HuH-7 (cell line): ENCODE measurements around the gene PRKCI.
"Not testable (repeated sequence)": the region's sequence is repeated elsewhere in the genome, so short reads cannot be mapped to it uniquely, and the experiment has no call there.

Source experiments
- DNase-seq: peaks from one replicate; pipeline ENCODE4 v3.0.0; 2011; ENCODE audit warnings: low spot score

PRKCI gene

DNA sequence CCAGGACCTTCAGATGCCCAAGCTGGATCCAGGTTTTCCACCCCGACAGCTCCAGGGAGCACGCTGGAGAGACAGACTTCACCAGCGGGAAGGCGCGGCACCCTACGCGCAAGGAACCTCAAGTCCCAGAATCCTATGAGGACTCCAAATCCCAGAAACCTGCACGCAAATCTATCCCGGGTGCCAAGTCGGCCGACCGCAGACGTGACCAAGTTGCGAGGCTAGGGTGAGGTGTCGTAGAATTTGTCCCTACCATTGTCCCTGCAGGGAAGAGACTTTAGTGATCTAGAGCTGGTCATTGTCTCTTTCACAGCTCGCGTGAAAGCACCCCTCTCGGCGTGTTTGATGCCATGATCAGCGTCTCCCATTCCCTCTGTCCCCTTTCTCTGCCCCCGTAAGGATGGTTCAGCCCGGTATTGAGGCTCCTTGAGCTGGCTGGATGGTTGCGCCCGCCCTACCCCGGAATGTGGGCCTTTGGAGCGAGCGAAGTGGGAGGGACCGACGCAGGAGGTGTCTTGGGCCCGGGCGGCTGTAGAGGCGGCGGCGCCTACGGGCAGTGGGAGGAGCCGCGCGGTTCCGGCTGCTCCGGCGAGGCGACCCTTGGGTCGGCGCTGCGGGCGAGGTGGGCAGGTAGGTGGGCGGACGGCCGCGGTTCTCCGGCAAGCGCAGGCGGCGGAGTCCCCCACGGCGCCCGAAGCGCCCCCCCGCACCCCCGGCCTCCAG lies at the start of gene PRKCI:
PRKCI (plus strand) TSS at position 501 of the 723 bp plus-strand sequence. CDS start 246 bp downstream, outside the sequence.
- DNase-seq = peak; percentile 96

- DNase-seq = no peak
Measured at GRCh38 chr3:170178651-170179050, 43.6 kb upstream of the PRKCI start.

GRCh38 chr3:170179432-170179831 lies 42.8 kb upstream of the PRKCI start:
- DNase-seq = no peak

DNA sequence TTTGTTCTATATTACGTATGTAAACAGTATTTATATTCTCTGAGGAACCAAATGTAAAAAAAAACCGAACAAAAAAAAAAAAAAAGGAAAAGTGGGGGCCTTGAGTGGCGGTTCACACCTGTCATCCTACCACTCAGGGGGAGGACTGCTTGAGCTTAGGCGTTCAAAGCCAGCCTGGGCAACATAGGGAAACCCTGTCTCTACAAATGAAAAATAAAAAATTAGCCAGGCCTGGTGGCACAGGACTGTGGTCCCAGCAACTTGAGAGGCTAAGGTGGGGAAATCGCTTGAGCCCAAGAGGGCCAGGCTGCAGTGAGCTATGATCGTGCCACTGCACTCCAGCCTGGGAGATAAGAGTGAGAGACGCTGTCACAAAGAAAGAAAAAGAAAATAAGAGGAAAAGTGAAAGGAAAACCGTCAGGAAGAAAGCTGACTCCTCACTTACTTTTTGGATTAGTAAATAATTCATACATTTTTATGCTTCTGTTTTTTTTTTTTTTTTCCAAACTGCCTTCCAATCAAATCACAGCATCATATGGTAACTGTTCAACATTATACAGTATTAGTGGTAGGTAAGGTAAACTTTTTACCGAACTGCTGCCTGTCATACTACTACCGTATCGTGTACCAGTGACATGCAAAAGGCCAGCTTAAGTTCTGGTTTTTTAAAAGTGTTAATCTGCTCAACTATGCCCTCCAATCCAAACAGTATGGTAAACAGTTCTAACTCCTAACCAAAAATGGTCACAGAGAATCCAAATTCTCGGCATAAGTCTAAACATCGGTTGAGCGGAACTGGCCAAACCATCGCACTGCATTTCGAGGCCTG lies 41.9 kb upstream of the PRKCI start:
- peak; percentile 32 for DNase-seq

DNA sequence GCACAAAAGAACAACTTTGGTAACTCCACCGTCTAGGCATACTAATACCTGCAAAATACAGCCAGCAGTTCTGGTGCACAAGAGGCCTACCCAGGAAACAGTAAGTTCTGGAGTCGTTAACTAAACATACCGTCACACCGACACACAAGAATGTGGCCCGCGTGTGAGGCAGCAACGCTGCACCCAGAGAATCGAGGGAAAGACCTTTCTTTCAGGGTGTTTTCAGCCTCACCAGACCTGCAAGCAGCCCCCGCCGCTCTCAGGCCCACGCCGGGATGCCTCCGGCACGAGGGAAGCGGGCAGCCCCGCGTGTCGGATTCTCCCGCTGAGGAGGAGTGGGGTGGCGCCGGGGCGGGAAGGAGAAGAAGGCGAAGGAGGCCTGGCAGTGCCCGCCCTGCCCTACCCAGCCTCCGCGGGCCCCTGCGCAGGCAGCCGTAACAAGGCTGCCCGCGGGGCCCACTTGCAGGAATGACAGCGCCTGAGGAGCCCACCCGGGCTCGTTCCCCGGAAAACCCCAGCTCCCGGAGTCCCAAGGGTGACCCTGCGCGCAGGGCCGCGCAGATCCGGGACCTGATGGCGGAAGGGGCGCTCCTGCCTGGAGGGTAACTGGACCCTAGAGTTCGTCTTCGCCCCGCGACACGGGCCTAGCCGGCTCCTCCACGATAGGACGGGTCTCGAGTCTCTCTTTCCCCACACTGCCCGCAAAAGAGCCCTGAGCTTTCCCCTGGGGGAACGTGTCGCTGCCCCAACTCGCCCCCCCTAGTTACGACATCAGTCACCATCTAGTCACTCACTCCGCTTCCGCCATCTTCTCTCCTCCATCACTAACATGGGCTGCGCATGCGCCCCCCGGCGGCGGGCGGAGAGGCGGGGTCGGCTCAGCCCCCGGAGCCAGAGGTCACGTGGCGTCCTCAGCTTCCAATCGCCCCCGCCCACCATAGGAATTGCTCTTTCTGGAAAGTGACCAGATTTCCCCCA lies 41.0 kb upstream of the PRKCI start, which contains the start of gene PHC3:
PHC3 (minus strand) TSS at position 826 of the 978 bp plus-strand sequence; CDS start at position 808, 18 bp downstream.
- DNase-seq = peak; percentile 97

- DNase-seq = no peak
Measured at GRCh38 chr3:170189398-170190256, 32.6 kb upstream of the PRKCI start.

DNA sequence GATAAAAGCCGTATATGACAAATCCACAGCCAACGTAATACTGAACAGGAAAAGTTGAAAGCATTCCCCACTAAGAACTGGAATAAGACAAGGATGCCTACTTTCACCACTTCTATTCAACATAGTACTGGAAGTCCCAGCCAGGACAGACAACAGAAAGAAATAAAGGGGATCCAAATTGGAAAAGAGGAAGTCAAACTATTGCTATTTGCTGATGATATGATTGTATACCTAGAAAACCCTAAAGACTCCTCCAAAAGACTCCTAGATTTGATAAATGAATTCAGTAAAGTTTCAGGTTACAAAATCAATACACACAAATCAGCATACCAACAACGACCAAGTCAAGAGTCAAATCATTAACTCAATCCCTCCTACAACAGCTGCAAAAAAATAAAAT lies 26.5 kb upstream of the PRKCI start:
- not testable (repeated sequence) for DNase-seq

GRCh38 chr3:170196833-170197232 lies 25.4 kb upstream of the PRKCI start:
- DNase-seq = no peak

DNA sequence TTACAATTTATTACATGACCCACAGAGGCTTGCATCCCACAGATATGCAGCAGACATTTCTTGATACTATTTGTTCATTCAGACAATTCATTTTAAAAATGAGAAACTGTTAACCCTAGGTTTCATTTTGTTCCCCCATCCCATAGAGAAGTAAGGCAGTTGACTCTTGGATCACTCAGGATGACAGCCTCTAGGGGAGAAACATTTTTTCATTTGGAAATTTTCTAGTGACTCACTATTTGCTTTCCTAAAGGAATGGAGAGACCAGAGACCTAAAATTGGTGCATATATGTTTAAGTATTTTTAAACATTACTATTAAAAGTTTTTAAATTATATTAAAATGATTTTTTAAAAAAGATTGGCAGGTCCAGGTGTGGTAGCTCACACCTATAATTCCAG lies 21.2 kb upstream of the PRKCI start:
- DNase-seq = no peak

DNA sequence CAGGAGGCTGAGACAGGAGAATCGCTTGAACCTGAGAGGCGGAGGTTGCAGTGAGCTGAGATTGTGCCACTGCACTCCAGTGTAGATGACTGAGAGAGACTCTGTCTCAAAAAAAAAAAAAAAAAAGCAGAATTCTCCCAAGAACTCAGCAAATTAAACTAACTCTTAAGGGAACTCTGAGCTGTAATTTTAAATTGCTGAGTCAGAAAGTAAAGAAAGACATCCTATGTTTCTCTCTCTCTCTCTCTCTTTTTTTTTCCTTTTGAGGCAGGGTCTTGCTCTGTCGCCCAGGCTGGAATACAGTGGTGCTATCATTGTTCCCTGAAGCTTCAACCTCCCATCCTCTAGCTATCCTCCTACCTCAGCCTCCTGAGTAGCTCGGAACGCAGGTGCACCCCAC lies 20.7 kb upstream of the PRKCI start:
- DNase-seq = no peak

- DNase-seq = no peak
Measured at GRCh38 chr3:170203457-170203856, 18.8 kb upstream of the PRKCI start.

DNA sequence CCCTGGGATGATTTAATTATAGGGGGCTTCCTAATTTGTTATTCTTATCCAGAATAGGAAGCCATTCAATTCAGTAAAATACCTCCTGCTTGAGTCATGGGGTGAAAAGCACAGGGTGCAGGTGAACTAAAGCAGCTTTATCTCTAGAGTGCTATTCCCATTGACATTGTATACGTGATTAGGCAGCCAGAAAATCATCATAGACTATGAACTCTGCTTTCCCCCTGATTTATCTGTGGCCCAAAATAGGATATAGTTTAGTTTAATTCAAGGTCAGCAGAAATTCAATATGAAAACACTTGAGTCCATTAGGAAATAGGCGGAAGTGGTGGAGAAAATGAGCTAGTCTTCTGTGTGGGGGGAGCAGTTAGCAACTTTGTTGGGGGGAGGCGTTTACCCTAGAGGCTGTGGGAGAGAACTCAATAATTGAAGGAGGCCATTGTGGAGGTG lies 18.2 kb upstream of the PRKCI start:
- no peak for DNase-seq

DNA sequence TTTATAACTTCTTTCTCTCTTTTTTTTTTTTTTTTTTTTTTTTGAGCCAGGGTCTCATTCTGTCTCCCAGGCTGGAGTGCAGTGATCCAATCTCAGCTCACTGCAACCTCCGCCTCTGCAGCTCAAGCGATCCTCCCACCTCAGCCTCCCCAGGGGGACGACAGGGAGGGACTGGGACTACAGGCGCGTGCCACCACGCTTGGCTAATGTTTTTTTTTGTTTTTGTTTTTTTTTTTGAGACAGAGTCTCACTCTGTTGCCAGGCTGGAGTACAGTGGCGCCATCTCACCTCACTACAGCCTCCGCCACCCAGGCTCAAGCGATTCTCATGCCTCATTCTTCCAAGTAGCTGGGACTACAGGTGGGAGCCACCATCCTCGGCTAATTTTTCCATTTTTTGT lies 17.7 kb upstream of the PRKCI start:
- no peak for DNase-seq

DNA sequence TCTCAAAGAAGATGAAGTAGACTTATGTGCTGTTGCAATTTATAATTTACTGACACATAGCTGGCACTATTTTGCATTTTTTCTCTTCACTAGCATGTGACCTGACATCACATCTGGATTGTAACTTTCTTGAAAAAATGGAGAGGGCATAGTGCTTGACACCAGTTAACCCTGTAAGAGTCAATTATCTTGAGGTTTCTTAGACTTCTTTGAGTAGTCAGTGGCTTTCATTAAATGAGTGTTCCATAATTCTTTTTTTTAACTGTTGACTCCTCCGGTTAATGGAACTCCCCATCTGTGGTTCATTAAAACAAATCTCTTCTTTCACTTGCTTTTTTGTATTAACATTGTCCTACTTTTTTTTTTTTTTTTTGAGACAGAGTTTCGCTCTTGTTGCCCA lies 16.9 kb upstream of the PRKCI start:
- no peak for DNase-seq

DNA sequence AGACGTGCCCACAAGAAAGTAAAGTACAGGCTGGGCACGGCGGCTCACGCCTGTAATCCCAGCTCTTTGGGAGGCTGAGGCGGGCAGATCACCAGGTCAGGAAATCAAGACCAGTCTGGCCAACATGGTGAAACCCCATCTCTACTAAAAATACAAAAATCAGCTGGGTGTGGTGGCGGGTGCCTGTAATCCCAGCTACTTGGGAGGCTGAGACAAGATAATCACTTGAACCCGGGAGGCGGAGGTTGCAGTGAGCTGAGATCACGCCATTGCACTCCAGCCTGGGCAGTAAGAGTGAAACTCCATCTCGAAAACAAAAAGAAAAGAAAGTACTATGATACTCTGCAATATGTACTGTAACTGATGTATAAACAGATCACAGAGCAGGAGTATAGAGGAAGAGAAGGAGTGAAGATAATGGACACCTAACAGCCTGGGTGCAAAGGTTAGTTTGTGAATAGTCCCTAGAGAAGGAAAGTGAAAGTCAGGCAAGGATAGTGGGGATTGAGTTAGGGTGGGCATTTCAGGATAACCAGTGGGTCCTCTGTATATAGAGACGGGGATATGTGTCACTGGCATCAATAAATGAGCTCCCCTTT lies 16.0 kb upstream of the PRKCI start:
- DNase-seq = peak; percentile 70

DNA sequence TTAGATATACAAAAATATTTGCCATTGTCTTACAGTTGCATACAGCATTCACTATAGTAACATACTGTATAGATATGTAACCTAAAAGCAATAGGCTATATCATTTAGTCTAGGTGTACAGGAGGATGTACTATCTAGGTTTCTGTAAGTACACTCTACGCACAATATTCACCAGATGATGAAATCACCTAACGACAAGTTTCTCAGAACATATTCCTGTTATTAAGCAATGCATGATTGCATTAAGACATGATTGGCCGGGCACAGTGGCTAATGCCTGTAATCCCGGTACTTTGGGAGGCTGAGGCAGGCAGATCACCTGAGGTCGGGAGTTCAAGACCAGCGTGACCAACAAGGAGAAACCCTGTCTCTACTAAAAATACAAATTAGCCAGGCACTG lies 14.5 kb upstream of the PRKCI start:
- DNase-seq = no peak

GRCh38 chr3:170211668-170212067 lies 10.6 kb upstream of the PRKCI start:
- DNase-seq = no peak

DNA sequence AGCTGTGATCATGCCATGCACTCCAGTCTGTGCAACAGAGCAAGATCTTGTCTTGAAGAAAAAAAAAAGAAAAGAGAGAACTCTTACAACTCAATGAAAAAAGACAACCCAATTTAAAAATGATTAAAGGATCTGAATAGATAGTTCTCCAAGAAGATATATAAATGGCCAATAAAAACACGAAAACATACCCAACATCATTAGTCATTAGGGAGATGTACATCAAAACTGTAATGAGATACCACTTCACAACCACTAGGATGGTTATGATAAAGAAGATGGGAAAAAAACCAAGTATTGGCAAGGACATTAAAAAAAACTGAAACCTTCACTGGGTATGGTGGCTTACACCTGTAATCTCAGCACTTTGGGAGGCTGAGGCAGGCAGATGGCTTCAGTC lies 2.4 kb upstream of the PRKCI start:
- DNase-seq = no peak

DNA sequence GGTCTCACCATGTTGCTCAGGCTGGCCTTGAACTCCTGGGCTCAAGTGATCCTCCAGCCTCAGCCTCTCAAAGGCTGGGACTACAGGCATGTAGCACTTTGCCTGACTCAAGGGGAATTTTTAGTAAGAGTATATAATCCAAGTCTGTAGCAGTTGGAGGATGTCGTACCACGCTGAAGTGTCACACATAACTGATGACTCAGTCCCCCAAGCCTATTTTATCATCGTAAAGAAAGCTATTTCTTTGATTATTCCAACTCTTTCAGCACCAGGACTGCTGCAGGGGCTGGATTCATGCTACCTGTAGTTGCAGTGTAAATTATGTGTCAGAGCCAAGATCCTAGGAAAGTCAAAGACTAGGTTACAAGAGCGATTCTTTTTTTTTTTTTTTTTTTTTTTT lies 1.4 kb upstream of the PRKCI start:
- DNase-seq = no peak
